Left ventricle myocardium inferior (tissue), 1 donor: Measurements from ENCODE around the gene PTPRG. TPM values are rescaled to one million over a fixed set of nuclear protein-coding genes. Genes with fewer than 3 reads are reported as not detected.

Source experiments
- DNase-seq: peaks from one replicate; pipeline ENCODE4 v3.0.0-alpha.2; 2020
- H3K27ac ChIP-seq: fragments of 200-600 bp; replicated peaks from 2 replicates; pipeline ENCODE4 v1.8.0; 2021
- H3K27me3 ChIP-seq: fragments of 200-600 bp; 2 replicates; pipeline ENCODE4 v1.8.0; 2021; ENCODE audit warnings: low read depth
- H3K36me3 ChIP-seq: fragments of 200-600 bp; 2 replicates; pipeline ENCODE4 v1.8.0; 2021
- H3K4me1 ChIP-seq: fragments of 200-600 bp; 2 replicates; pipeline ENCODE4 v1.8.0; 2021
- H3K4me3 ChIP-seq: fragments of 200-600 bp; 2 replicates; pipeline ENCODE4 v1.8.0; 2021; ENCODE audit warnings: mild to moderate bottlenecking, moderate library complexity
- H3K9me3 ChIP-seq: fragments of 200-600 bp; replicated peaks from 2 replicates; pipeline ENCODE4 v1.8.0; 2021
- intact Hi-C: fragments of 100-400 bp; cut with micrococcal nuclease; formaldehyde crosslinking; loops from one replicate; pipeline ENCODE4 v1.11.0; 2022
- total RNA-seq: library from RNA; stranded (reverse); fragmentation: NEBNext Ultra II Directional; extraction: Animal tissue kit (Norgen Biotek cat#: 25700); gene quantifications from one replicate; pipeline ENCODE4 v1.2.1, GENCODE V29; 2021
- TF ChIP-seq, protein P1 (sequence below): fragments of 200-600 bp; IDR thresholded peaks from 2 replicates; pipeline ENCODE4 v1.8.0; 2021; ENCODE audit warnings: antibody characterized with exemption, mild to moderate bottlenecking, borderline replicate concordance
- donor health status: DM: no; HTN: yes; CAD: no; lungs with severe emphysema.

PTPRG gene
- total RNA-seq, 1 donor from 2014 or later = 29.6 TPM

DNA sequence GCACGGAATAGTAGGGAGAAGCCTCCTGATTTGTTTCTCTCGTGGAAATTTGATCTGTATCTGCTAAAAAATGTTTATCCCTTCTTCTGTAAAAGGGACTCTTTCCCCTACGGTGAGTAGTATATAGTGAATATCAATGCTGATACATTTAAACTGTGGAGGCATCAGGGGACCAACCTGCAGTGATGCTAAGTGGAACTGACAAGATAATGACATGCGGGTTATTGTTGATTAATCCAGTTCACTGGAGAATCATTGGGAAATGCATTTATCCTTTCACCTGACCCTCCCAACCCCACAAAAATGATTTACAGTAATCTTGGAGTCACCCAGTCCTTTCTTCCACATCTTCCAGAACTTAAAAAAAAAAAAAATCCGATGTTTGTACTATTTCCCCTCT is 264.8 kb downstream of the PTPRG start:
- no peak overlapping the region for H3K4me3 ChIP-seq
- H3K27me3 ChIP-seq = no peaks in the 10 kb centered on the region
- no peaks in the 10 kb centered on the region for H3K9me3 ChIP-seq
- TF ChIP-seq, protein P1, sequence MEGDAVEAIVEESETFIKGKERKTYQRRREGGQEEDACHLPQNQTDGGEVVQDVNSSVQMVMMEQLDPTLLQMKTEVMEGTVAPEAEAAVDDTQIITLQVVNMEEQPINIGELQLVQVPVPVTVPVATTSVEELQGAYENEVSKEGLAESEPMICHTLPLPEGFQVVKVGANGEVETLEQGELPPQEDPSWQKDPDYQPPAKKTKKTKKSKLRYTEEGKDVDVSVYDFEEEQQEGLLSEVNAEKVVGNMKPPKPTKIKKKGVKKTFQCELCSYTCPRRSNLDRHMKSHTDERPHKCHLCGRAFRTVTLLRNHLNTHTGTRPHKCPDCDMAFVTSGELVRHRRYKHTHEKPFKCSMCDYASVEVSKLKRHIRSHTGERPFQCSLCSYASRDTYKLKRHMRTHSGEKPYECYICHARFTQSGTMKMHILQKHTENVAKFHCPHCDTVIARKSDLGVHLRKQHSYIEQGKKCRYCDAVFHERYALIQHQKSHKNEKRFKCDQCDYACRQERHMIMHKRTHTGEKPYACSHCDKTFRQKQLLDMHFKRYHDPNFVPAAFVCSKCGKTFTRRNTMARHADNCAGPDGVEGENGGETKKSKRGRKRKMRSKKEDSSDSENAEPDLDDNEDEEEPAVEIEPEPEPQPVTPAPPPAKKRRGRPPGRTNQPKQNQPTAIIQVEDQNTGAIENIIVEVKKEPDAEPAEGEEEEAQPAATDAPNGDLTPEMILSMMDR = no peak
- no peak for DNase-seq
- no peaks in the 10 kb centered on the region for H3K36me3 ChIP-seq
- peaks cover 73% of the 10 kb centered on the region for H3K4me1 ChIP-seq
- H3K27ac ChIP-seq = no peak overlapping the region
- intact Hi-C loops = no loop called here

DNA sequence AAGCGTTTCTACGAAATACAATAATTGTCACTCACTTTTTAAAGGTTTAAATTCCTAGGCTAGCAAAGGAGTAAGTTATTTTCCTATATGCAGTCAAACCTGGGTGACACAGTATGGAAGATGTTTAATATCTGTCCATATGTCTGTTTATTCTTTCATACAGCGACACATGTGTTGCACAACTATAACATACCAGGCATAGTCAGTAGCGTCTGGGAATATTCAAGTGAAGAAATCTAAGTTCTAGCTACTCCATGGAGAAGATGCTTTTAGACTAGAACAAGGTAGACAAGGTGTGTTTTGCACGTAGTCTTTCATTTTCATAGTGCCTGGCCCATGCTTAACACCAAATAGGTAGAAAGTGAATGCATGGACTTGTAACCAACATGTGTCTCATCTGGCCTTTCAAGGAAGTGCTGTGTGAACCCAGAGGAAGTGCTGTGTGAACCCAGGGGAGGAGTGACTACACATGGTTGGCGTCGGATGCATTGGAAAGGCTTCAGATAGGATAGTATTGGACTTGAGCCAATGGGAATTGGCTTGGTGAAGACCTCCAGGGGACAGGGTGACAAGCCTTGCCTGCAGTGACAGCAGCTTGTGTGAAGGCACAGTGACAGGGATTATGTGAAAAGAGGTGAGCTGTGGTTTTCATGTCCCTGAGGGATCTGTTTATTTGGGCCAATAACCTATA is 267.0 kb downstream of the PTPRG start:
- peaks cover 71% of the 10 kb centered on the region for H3K4me1 ChIP-seq
- intact Hi-C loops = no loop called here
- H3K4me3 ChIP-seq = no peak overlapping the region
- H3K27me3 ChIP-seq = no peaks in the 10 kb centered on the region
- TF ChIP-seq, protein P1 = no peak
- no peaks in the 10 kb centered on the region for H3K36me3 ChIP-seq
- no peak for DNase-seq
- no peaks in the 10 kb centered on the region for H3K9me3 ChIP-seq
- H3K27ac ChIP-seq = peak overlapping the region; percentile 68

DNA sequence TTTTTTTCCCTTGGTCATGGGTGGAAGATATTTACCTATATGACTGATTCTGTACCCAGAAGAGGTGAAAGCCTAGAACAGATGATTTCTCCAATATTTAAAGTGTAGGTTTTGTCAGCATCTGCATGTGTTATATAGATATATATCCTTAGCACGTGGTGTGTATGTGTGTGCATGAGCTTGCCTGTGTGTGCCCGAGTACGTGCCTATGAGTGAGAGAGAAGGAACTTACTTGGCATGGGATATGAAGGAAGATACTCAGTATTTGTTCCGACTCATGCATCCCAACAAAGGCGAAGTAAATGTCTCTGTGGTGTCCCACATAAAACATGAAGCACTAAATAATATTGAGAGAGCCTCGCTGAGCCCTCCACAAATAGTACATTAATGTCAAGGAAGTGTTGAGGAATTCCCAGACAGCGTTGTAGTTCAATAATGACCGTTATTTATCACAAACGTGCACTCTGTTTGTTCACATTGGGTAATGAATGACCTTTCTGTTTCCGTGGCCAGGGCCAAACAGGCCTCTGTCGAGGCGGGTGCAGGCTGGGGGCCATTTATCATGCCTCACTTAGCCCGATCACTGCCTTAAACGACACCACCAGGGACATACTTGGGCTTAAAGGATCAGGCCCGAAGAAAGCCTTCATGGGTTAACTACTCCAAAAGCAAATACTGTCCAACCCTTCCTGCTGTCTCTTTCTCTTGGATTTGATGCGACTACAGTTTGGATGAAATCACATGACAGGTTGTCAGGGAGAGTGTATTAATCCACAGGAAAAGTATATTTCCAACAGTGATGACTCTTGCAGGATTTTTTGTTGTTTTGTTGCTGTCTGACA is 267.7 kb downstream of the PTPRG start:
- intact Hi-C loops = no loop called here
- peaks cover 73% of the 10 kb centered on the region for H3K4me1 ChIP-seq

DNA sequence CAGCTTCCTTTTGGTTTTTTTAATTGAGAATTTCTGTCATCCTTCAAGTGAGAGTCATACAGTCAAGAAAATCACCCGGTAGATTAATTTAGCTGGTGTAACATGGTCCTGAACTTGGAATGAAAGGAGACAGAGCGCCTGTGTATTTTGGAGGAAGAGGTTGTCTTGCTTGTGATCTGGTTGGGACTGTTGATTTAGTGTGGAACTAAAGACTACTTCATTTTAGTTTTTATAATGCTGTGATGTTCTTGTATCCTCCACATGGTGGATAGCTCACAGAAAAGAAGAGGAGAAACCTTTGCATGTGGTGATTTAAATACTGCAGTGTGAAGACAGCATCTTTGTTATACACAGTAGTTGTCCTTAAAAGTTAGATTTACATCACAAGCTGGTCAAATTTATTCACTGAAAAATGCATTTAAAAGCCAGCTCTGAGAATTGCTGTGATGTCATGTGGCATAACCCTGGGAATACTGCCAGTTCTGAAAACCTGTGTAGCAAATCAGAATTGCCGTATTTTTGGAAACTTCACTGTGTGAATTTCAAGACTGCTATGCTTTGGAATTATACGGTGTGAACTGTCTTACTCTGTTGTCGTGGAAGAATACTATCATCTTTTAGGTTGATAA is 268.5 kb downstream of the PTPRG start:
- peaks cover 75% of the 10 kb centered on the region for H3K4me1 ChIP-seq
- TF ChIP-seq, protein P1 = peak; percentile 12
- intact Hi-C loops = no loop called here
- peak overlapping the region; percentile 68 for H3K27ac ChIP-seq
- H3K27me3 ChIP-seq = no peaks in the 10 kb centered on the region
- no peaks in the 10 kb centered on the region for H3K9me3 ChIP-seq
- H3K36me3 ChIP-seq = no peaks in the 10 kb centered on the region
- no peak for DNase-seq
- H3K4me3 ChIP-seq = no peak overlapping the region

More for the DNA sequence above, 267.7 kb downstream of the PTPRG start:
- Histone ChIP-seq H3K27me3 (no peaks in the 10 kb centered on the region), H3K36me3 (no peaks in the 10 kb centered on the region), H3K4me3 (no peak overlapping the region), H3K9me3 (no peaks in the 10 kb centered on the region), H3K27ac (peak overlapping the region; percentile 68)
- DNase-seq = no peak
- TF ChIP-seq, protein P1 = no peak

DNA sequence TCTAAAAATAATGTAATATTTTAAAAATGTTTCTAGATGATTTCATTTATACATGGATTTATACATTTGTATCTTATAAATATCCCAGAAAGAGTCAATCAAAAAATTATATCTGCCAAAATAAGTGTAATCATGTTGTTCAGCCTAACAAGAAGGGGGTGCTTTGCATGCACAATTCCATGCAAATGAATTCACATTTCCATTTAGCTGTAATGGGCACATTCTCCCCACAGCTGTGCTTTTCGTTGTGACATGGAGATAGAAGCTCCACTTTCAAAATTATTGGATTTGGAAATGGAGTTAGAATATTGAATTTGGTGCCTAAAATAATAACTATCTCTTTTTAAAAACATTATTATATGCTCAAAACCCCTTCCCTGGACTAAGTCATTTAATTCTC is 270.6 kb downstream of the PTPRG start:
- Histone ChIP-seq H3K27me3 (no peaks in the 10 kb centered on the region), H3K4me3 (no peak overlapping the region), H3K36me3 (no peaks in the 10 kb centered on the region), H3K4me1 (peaks cover 70% of the 10 kb centered on the region), H3K27ac (no peak overlapping the region), H3K9me3 (no peaks in the 10 kb centered on the region)
- intact Hi-C loops = no loop called here
- DNase-seq = no peak
- TF ChIP-seq, protein P1 = no peak
